Measurements from ENCODE around the gene SLC23A3. TPM values are rescaled to one million over a fixed set of nuclear protein-coding genes. Genes with fewer than 3 reads are reported as not detected.

The SLC23A3 gene
- polyA plus RNA-seq, 1 experiment: 0.53 TPM

DNA sequence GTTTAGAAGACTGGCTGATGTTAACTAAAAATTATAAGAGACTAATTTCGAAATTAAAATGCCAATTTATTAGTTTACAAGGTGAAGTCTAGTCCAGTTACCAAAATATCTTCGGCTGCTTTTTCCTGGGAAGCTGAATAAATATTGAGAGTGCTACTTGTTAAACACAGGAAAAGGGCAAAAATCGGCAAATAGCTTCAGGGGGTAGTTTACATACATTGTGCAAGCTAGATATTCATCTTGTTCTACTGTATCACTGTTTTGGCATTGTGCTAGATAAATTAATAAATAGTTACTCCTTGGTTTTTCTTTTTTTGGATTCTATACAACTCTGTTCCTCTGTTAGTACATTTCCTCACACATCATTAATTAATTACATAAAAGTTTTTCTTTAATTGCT is 38.5 kb downstream of the SLC23A3 start:
- ChIA-PET POLR2A (no interaction called here), CTCF (interaction anchor here (1.0 to 4.9 kb wide), 5 partner anchors 12 to 73 kb away, joined by 3 to 27 read pairs (median 10); no protein-coding TSS in a partner anchor)
- Histone ChIP-seq H3K4me3 (ENCODE audit: low read depth, low read length) (no peak overlapping the region), H3K27me3 (ENCODE audit: control insufficient read depth, insufficient read depth, low read length) (no peaks in the 10 kb centered on the region), H3K9me3 (ENCODE audit: control insufficient read depth, insufficient read depth, low read length) (no peaks in the 10 kb centered on the region), H3K27ac (ENCODE audit: low read depth, low read length) (no peak overlapping the region)
- TF ChIP-seq, protein P1, sequence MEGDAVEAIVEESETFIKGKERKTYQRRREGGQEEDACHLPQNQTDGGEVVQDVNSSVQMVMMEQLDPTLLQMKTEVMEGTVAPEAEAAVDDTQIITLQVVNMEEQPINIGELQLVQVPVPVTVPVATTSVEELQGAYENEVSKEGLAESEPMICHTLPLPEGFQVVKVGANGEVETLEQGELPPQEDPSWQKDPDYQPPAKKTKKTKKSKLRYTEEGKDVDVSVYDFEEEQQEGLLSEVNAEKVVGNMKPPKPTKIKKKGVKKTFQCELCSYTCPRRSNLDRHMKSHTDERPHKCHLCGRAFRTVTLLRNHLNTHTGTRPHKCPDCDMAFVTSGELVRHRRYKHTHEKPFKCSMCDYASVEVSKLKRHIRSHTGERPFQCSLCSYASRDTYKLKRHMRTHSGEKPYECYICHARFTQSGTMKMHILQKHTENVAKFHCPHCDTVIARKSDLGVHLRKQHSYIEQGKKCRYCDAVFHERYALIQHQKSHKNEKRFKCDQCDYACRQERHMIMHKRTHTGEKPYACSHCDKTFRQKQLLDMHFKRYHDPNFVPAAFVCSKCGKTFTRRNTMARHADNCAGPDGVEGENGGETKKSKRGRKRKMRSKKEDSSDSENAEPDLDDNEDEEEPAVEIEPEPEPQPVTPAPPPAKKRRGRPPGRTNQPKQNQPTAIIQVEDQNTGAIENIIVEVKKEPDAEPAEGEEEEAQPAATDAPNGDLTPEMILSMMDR (IDR thresholded peaks at IDR 0.05; ENCODE audit: low read depth, low read length): no peak
- DNase-seq (ENCODE audit: low read depth, low spot score): no peak

GRCh38 chr2:219129589-219129988 is 40.2 kb downstream of the SLC23A3 start:
- no peak overlapping the region for H3K4me3 ChIP-seq (ENCODE audit: low read depth, low read length)
- ChIA-PET CTCF (interaction anchor here (1.1 to 4.9 kb wide), 2 partner anchors 10 to 71 kb away, joined by 3 to 27 read pairs; no protein-coding TSS in a partner anchor), POLR2A (interaction anchor here (0.6 kb wide), 1 partner anchor 258 kb away, joined by 3 read pairs; no protein-coding TSS in a partner anchor)
- H3K27me3 ChIP-seq (ENCODE audit: control insufficient read depth, insufficient read depth, low read length): no peaks in the 10 kb centered on the region
- DNase-seq (ENCODE audit: low read depth, low spot score): no peak
- TF ChIP-seq, protein P1 (IDR thresholded peaks at IDR 0.05; ENCODE audit: low read depth, low read length): no peak
- H3K9me3 ChIP-seq (ENCODE audit: control insufficient read depth, insufficient read depth, low read length): no peaks in the 10 kb centered on the region
- H3K27ac ChIP-seq (ENCODE audit: low read depth, low read length): no peak overlapping the region

GRCh38 chr2:219128396-219128795 is 41.4 kb downstream of the SLC23A3 start:
- no peak for DNase-seq (ENCODE audit: low read depth, low spot score)
- TF ChIP-seq, protein P1 (IDR thresholded peaks at IDR 0.05; ENCODE audit: low read depth, low read length): no peak
- Histone ChIP-seq H3K27me3 (ENCODE audit: control insufficient read depth, insufficient read depth, low read length) (no peaks in the 10 kb centered on the region), H3K4me3 (ENCODE audit: low read depth, low read length) (no peak overlapping the region), H3K9me3 (ENCODE audit: control insufficient read depth, insufficient read depth, low read length) (no peaks in the 10 kb centered on the region), H3K27ac (ENCODE audit: low read depth, low read length) (no peak overlapping the region)
- ChIA-PET POLR2A (no interaction called here), CTCF (interaction anchor here (1.1 to 4.9 kb wide), 4 partner anchors 9 to 70 kb away, joined by 3 to 27 read pairs (median 4); no protein-coding TSS in a partner anchor)

- no peak for DNase-seq (ENCODE audit: low read depth, low spot score)
- CTCF ChIA-PET: interaction anchor here (1.1 to 4.9 kb wide), 2 partner anchors 7 to 28 kb away, joined by 5 to 27 read pairs; no protein-coding TSS in a partner anchor
- POLR2A ChIA-PET: no interaction called here
Observed at GRCh38 chr2:219127037-219127635, 42.7 kb downstream of the SLC23A3 start.

DNA sequence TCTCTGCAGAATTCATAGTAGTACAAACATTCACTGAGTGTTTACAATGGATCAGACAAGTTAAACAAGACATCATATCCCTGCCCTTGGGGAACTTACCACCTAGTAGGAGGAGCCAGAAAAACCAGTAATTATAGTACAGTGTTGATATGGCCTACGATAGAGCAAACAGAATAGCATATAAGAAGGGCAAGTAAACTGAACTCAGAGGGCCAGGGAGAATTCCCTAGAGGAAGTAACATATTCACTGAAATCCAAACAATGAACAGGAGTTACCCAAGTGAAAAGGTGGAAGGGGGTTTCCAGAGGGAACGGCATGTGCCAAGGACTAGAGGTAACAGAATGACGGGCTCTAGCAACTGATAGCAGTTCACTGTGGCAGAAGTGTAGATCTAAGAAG is 43.3 kb downstream of the SLC23A3 start:
- Histone ChIP-seq H3K27me3 (ENCODE audit: control insufficient read depth, insufficient read depth, low read length) (no peaks in the 10 kb centered on the region), H3K4me3 (ENCODE audit: low read depth, low read length) (no peak overlapping the region), H3K27ac (ENCODE audit: low read depth, low read length) (no peak overlapping the region), H3K9me3 (ENCODE audit: control insufficient read depth, insufficient read depth, low read length) (no peaks in the 10 kb centered on the region)
- DNase-seq (ENCODE audit: low read depth, low spot score): no peak
- TF ChIP-seq, protein P1 (IDR thresholded peaks at IDR 0.05; ENCODE audit: low read depth, low read length): no peak
- POLR2A ChIA-PET: no interaction called here
- CTCF ChIA-PET: interaction anchor here (1.2 kb wide), 1 partner anchor 33 kb away, joined by 3 read pairs; no protein-coding TSS in a partner anchor

More at GRCh38 chr2:219127037-219127635, 42.7 kb downstream of the SLC23A3 start:
- no peak overlapping the region for H3K27ac ChIP-seq (ENCODE audit: low read depth, low read length)
- H3K9me3 ChIP-seq (ENCODE audit: control insufficient read depth, insufficient read depth, low read length): no peaks in the 10 kb centered on the region
- TF ChIP-seq, protein P1 (IDR thresholded peaks at IDR 0.05; ENCODE audit: low read depth, low read length): no peak
- H3K4me3 ChIP-seq (ENCODE audit: low read depth, low read length): no peak overlapping the region
- no peaks in the 10 kb centered on the region for H3K27me3 ChIP-seq (ENCODE audit: control insufficient read depth, insufficient read depth, low read length)

Data from AG04450 (cell line).